ENCODE data around the gene MRPL34.

DNA sequence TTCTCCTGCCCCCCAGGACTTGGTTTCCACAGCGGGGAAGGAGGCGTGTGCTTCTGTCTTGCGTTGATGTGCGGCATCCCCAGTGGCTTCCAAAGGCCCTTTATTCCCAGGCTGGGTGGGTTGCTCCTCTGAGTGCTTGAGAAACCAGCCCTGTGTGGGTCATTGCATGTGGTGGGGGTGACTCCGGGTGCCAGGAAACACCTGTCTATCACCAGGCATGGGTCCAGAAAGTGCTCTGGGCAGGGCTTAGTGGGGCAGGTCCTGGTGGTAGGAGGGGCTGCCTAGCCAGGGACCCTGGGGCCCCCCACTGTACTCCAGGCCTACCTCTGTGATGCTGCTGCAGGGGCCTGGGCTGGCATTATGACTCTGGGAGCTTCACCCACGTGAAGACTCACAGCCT lies 13.3 kb downstream of the MRPL34 start:
- no peak for TF ChIP-seq CTCF (IDR thresholded peaks at IDR 0.05)
- no peak for TF ChIP-seq POLR2A (IDR thresholded peaks at IDR 0.05)

All from esophagus squamous epithelium (tissue), 4 donors.